ENCODE measurements around the gene TBX1.
"Not testable (repeated sequence)": the region's sequence is repeated elsewhere in the genome, so short reads cannot be mapped to it uniquely, and the experiment has no call there.

Gene TBX1

GRCh38 chr22:19787849-19788141, 27.2 kb downstream of the TBX1 start:
- no peak for DNase-seq

DNA sequence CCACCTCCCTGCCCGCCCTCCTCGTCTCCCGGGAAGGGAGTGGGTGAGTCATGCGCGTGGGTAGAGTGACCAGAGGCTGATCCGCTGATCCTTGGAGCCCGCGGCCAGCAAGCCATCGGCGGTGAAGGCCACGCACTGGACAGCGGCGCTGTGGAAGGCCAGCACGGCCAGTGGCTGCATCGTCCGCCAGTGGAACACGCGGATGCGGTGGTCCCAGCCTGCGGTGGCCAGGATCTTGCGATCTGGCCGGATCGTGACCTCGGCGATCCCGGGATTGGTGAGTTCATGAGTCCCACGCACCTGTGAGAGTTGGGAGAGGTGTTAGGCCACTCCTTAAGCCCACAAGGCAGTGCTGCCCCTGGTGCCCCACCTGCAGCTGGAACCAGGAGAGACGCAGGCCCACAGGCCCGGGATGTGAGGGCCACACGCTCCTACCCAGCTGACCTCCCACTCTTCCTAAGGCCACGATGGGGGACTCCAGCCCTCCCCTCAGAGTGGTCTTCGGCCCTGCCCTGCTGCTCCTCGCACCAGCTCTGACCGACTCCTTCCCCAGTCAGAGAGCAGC, 28.2 kb downstream of the TBX1 start:
- DNase-seq, result no peak

GRCh38 chr22:19789406-19789805, 28.8 kb downstream of the TBX1 start:
- no peak for DNase-seq

GRCh38 chr22:19789828-19790227, 29.2 kb downstream of the TBX1 start:
- DNase-seq, result no peak

DNA sequence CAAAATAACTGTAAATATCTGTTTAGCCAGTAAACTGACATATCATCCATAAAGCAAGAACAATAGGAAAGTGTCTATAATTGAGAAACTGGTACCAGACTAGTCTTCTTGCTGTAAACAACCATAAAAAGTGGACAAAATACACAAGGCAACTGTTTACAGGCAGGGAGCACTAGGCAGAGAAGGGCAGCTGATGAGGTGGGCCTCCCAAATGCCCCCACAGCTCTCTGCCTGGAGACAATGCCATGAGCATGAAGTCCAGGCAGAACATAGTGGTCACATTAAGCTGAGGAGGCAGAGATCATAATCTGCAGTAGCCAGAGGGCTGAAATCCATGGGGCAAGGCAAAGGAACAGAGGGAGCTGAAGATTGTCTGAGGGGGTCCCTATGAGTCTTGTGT, 30.7 kb downstream of the TBX1 start:
- DNase-seq, result no peak

- no peak for DNase-seq
Measured at GRCh38 chr22:19791894-19792293, 31.3 kb downstream of the TBX1 start.

DNA sequence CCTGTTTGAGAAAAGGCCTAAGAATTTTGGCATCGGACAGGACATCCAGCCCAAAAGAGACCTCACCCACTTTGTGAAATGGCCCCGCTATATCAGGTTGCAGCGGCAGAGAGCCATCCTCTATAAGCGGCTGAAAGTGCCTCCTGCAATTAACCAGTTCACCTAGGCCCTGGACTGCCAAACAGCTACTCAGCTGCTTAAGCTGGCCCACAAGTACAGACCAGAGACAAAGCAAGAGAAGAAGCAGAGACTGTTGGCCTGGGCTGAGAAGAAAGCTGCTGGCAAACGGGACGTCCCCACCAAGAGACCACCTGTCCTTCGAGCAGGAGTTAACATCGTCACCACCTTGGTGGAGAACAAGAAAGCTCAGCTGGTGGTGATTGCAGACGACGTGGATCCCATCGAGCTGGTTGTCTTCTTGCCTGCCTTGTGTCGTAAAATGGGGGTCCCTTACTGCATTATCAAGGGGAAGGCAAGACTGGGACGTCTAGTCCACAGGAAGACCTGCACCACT, 31.9 kb downstream of the TBX1 start:
- DNase-seq, result not testable (repeated sequence)

DNA sequence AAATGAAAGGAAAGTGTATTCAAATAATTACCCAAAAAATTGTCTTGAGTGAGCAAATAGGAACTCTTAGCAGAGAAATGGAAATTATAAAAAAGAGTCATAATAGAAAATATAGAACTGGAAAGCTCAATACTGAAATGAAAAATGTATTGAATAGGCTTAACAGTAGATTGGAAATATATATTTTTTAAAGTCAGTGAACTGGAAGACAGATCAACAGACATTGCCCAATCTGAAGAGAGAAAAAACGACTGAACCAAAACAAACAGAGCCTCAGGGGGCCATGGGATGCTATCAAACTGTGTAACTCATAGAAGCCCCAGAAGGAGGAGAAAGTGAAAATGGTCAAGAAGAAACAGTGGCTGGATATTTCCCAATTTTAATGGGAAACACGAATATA, 32.6 kb downstream of the TBX1 start:
- DNase-seq, result no peak

- no peak for DNase-seq
Measured at GRCh38 chr22:19793661-19794310, 33.2 kb downstream of the TBX1 start.

GRCh38 chr22:19795617-19796008, 35.0 kb downstream of the TBX1 start:
- DNase-seq, result no peak

DNA sequence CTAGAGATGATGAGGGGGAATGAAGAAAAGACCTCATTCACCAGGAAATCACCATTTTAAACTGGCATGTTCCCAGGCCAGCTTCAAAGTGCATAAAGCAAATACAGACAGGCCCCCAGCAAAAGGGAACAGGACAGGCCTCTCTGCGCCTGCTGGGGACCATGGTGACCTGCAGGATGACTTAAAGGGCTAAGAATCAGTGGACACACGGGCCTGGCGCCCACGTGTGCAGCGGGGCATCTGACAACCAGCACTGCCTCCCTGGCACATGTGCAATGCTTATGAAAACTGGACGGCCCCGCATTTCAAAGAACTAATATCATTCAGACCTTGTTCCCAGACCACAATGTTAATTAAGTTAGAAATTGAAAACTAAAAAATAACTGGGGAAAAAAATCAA, 35.6 kb downstream of the TBX1 start:
- no peak for DNase-seq

- DNase-seq, result no peak
Measured at GRCh38 chr22:19797086-19798002, 36.8 kb downstream of the TBX1 start.

GRCh38 chr22:19798003-19798665, 37.6 kb downstream of the TBX1 start:
- DNase-seq, result no peak

DNA sequence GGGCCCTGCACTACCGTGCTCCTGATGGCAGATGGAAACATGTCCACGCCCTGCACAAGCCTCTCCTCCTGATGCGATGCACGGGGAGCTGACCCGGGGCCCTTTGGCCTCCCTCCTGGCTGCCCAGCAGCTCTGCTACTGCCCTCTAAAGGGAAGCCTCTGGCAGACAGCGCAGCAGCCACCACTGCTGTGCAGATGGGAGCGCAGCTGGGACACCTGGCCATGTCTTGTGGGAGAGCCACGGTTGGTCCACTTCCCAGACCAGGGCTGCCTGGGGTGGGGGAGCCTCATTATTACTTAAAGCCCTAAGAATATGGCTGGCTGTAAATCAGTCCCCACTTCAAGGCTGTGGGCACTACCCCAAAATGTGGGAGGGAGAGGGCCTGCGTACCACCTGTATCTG, 38.3 kb downstream of the TBX1 start:
- no peak for DNase-seq

- no peak for DNase-seq
Measured at GRCh38 chr22:19799322-19800190, 39.0 kb downstream of the TBX1 start.

DNA sequence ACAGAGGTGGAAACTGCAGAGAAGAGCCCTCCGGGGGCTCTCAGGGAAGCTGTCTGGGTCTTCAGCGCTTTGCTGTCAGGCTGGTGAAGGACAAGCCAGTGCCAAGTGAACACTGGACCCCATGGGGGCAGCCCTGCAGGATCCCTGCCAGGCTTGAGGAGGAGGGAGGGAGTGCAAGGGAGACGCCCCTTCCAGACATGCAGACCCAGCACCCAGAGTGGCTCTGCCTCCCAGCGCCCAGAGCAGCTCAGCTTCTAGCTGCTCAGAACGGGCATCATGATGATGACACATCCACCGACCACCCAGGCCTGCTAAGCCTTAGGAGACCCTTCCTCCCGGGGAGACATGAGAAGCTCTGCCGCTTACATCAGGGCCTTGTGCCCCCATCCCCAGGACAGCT, 39.7 kb downstream of the TBX1 start:
- no peak for DNase-seq

DNA sequence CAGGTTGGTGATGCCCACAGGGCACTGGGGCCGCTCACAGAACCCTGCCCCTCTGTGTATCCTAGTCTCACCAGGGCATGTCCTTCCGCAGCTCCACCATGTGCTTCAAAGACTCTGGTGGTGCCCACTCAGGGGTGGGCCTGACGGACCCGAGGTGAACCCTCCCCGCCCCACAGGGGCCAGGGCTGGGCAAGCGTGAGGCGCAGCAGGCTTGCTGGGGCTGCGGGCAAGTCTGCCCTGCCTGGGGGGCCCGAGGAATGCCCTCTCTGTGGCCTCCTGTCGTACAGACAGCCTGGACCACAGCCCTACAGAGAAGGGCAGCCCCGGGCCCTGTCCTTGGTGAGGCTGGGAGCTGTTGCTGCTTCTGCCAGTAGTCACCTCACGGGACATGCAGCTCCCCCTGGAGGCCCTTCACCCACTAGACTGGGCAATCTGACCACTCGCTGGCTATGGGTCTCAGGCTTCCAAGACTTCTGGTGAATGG, 40.2 kb downstream of the TBX1 start:
- no peak for DNase-seq

DNA sequence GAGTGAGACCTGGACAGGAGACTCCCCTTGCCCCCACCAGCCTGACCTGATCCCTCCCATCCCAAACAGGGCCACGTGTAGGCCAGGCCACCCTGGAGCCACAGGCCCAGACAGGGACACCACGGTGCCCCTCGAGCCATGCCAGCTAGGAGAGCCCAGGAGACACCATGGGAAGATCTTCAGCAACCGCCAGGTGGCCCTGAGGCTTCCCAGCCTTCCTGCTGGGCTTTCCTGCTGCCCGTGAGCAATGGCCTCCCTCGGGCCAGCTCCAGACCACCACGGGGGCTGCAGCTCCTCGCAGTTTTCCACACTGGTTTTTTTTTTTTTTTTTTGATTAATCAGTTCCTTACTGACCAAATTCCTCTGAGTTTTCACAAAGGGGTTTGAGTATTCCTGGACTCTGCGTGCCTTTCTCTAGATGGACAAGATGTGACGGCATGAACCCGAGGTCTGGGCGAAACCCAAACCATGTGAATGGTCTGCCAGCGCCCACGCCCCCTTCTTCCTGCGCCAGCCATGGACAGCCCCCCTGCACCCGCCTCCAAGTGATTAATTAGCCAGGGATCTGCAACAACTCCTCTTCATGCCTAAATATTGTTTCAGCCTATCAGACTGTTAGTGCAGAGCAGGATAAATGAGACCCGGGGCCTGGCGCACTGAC, 40.9 kb downstream of the TBX1 start:
- DNase-seq, result no peak

GRCh38 chr22:19802001-19802893, 41.7 kb downstream of the TBX1 start:
- DNase-seq, result no peak

GRCh38 chr22:19802894-19803735, 42.5 kb downstream of the TBX1 start:
- DNase-seq, result no peak
